H9 (cell line): Measurements from ENCODE around the gene TNPO2. TPM values are rescaled to one million over a fixed set of nuclear protein-coding genes. Genes with fewer than 3 reads are reported as not detected.

Source experiments
- DNase-seq: peaks from one replicate; pipeline ENCODE4 v3.0.0-alpha.2; 2017
- H2AFZ ChIP-seq: one replicate; pipeline ENCODE4 v1.6.1; 2013; ENCODE audit warnings: mild to moderate bottlenecking, low read length, control low read depth, moderate library complexity
- H2AK5ac ChIP-seq: 2 replicates; pipeline ENCODE4 v1.6.1; 2013; ENCODE audit warnings: low read length, control low read depth, mixed read lengths; ENCODE audit not compliant: insufficient read length
- H2BK120ac ChIP-seq: one replicate; pipeline ENCODE4 v1.6.1; 2013; ENCODE audit warnings: low read depth, mild to moderate bottlenecking, low read length, control low read depth, inconsistent platforms; ENCODE audit not compliant: poor library complexity, severe bottlenecking
- H2BK12ac ChIP-seq: 2 replicates; pipeline ENCODE4 v1.6.1; 2013; ENCODE audit warnings: low read length, control low read depth, mixed read lengths, low read depth; ENCODE audit not compliant: insufficient read length
- H2BK15ac ChIP-seq: 2 replicates; pipeline ENCODE4 v1.6.1; 2013; ENCODE audit warnings: low read depth, low read length, control low read depth
- H2BK20ac ChIP-seq: one replicate; pipeline ENCODE4 v1.6.1; 2013; ENCODE audit warnings: low read depth, mild to moderate bottlenecking, low read length, control low read depth, inconsistent platforms; ENCODE audit not compliant: poor library complexity, severe bottlenecking
- H2BK5ac ChIP-seq: 2 replicates; pipeline ENCODE4 v1.6.1; 2013; ENCODE audit warnings: low read length, control low read depth, mixed read lengths; ENCODE audit not compliant: insufficient read length
- H3K14ac ChIP-seq: 2 replicates; pipeline ENCODE4 v1.6.1; 2013; ENCODE audit warnings: low read length, control low read depth; ENCODE audit not compliant: insufficient read depth
- H3K18ac ChIP-seq: 2 replicates; pipeline ENCODE4 v1.6.1; 2013; ENCODE audit warnings: low read depth, mild to moderate bottlenecking, mixed read lengths, low read length, control low read depth; ENCODE audit not compliant: insufficient read length
- H3K23ac ChIP-seq: 2 replicates; pipeline ENCODE4 v1.6.1; 2013; ENCODE audit warnings: low read length, control low read depth, mixed read lengths, low read depth; ENCODE audit not compliant: insufficient read length
- H3K23me2 ChIP-seq: 2 replicates; pipeline ENCODE4 v1.6.1; 2013; ENCODE audit warnings: low read depth, mild to moderate bottlenecking, mixed read lengths, low read length, control low read depth; ENCODE audit not compliant: insufficient read length, poor library complexity, severe bottlenecking
- H3K27ac ChIP-seq: 2 replicates; pipeline ENCODE4 v1.5.1; 2013; ENCODE audit warnings: low read length, control low read depth, mixed read lengths, low read depth; ENCODE audit not compliant: insufficient read length
- H3K27me3 ChIP-seq: 2 replicates; pipeline ENCODE4 v1.6.1; 2013; ENCODE audit warnings: low read length, control low read depth, inconsistent platforms; ENCODE audit not compliant: insufficient read depth
- H3K4ac ChIP-seq: 2 replicates; pipeline ENCODE4 v1.6.1; 2013; ENCODE audit warnings: low read depth, mild to moderate bottlenecking, control low read depth, inconsistent platforms, low read length, moderate library complexity
- H3K4me1 ChIP-seq: 2 replicates; pipeline ENCODE4 v1.6.1; 2013; ENCODE audit warnings: low read length, control low read depth, inconsistent platforms; ENCODE audit not compliant: insufficient read depth
- H3K4me2 ChIP-seq: 2 replicates; pipeline ENCODE4 v1.6.1; 2013; ENCODE audit warnings: low read length, control low read depth, mixed read lengths; ENCODE audit not compliant: insufficient read length, insufficient read depth
- H3K56ac ChIP-seq: 2 replicates; pipeline ENCODE4 v1.6.1; 2013; ENCODE audit warnings: low read depth, mild to moderate bottlenecking, mixed read lengths, low read length, control low read depth; ENCODE audit not compliant: insufficient read length
- H3K79me1 ChIP-seq: 2 replicates; pipeline ENCODE4 v1.6.1; 2013; ENCODE audit warnings: low read depth, mild to moderate bottlenecking, moderate library complexity, low read length, control low read depth, inconsistent platforms; ENCODE audit not compliant: insufficient read depth, poor library complexity, severe bottlenecking
- H3K79me2 ChIP-seq: 2 replicates; pipeline ENCODE4 v1.6.1; 2013; ENCODE audit warnings: low read length, control low read depth, inconsistent platforms; ENCODE audit not compliant: insufficient read depth
- H3K9ac ChIP-seq: 2 replicates; pipeline ENCODE4 v1.6.1; 2013; ENCODE audit warnings: low read length, control low read depth, mixed read lengths; ENCODE audit not compliant: insufficient read length; ENCODE audit errors: extremely low read depth
- H3K9me3 ChIP-seq: one replicate; pipeline ENCODE4 v1.6.1; 2013; ENCODE audit warnings: low read depth, low read length, inconsistent platforms; ENCODE audit not compliant: control insufficient read depth
- H3T11ph ChIP-seq: one replicate; pipeline ENCODE4 v1.6.1; 2013; ENCODE audit warnings: mild to moderate bottlenecking, low read length, control low read depth, inconsistent platforms
- H4K20me1 ChIP-seq: one replicate; pipeline ENCODE4 v1.6.1; 2013; ENCODE audit not compliant: control insufficient read depth, insufficient read length, insufficient read depth
- H4K5ac ChIP-seq: 2 replicates; pipeline ENCODE4 v1.6.1; 2013; ENCODE audit warnings: low read depth, mild to moderate bottlenecking, mixed read lengths, low read length, control low read depth; ENCODE audit not compliant: insufficient read length
- H4K8ac ChIP-seq: replicated peaks from 2 replicates; pipeline ENCODE4 v1.6.1; 2013; ENCODE audit warnings: low read length, control low read depth, mixed read lengths, low read depth; ENCODE audit not compliant: insufficient read length
- H4K91ac ChIP-seq: 2 replicates; pipeline ENCODE4 v1.6.1; 2013; ENCODE audit warnings: low read depth, mild to moderate bottlenecking, moderate library complexity, mixed read lengths, low read length, control low read depth; ENCODE audit not compliant: insufficient read length
- H3K27ac Mint-ChIP-seq, 3 experiments: 2 replicates in 2 of 3; 3 replicates in 1 of 3; pipeline ENCODE4 v1.8.0; 2020 to 2021; ENCODE audit warnings: mixed read lengths in 3 of 3, mild to moderate bottlenecking in 1 of 3, moderate library complexity in 1 of 3
- H3K27me3 Mint-ChIP-seq: 2 replicates; pipeline ENCODE4 v1.8.0; 2021; ENCODE audit warnings: low read depth, mild to moderate bottlenecking, moderate library complexity, mixed read lengths
- H3K36me3 Mint-ChIP-seq, 3 experiments: 2 replicates in 2 of 3; 3 replicates in 1 of 3; pipeline ENCODE4 v1.8.0; 2020 to 2021; ENCODE audit warnings: low read depth in 3 of 3, mixed read lengths in 3 of 3; ENCODE audit not compliant: insufficient read depth in 1 of 3
- H3K4me1 Mint-ChIP-seq, 2 experiments: 2 replicates each; pipeline ENCODE4 v1.8.0; 2020; ENCODE audit warnings: mixed read lengths in 2 of 2
- H3K4me3 Mint-ChIP-seq, 2 experiments: 2 replicates in 1 of 2; 3 replicates in 1 of 2; pipeline ENCODE4 v1.8.0; 2020 to 2021; ENCODE audit warnings: mild to moderate bottlenecking in 2 of 2, mixed read lengths in 2 of 2, moderate library complexity in 1 of 2
- H3K9me3 Mint-ChIP-seq, 2 experiments: 2 replicates in 1 of 2; 3 replicates in 1 of 2; pipeline ENCODE4 v1.8.0; 2020; ENCODE audit warnings: mild to moderate bottlenecking in 2 of 2, mixed read lengths in 2 of 2, moderate library complexity in 1 of 2
- WGBS: extraction: QIAGEN DNeasy Blood & Tissue Kit; methylation state at CpG from one replicate; pipeline ENCODE4 v1.1.7; 2013; ENCODE audit warnings: missing lambda C conversion rate, low lambda C conversion rate, mixed read lengths; ENCODE audit not compliant: insufficient read length; ENCODE audit errors: extremely low coverage; 5-methylcytosine and 5-hydroxymethylcytosine counted together
- total RNA-seq: library from RNA; stranded (reverse); gene quantifications from 2 replicates; pipeline ENCODE4 v1.2.1, GENCODE V29; 2021
- TF ChIP-seq, protein P1 (sequence below): fragments of 200-600 bp; sonication (generic); conservative IDR thresholded peaks from 3 replicates; pipeline ENCODE4 v1.8.0; 2021; ENCODE audit warnings: antibody characterized with exemption, mild to moderate bottlenecking

Gene TNPO2
- total RNA-seq, 1 experiment from 2014 or later = 159 TPM

DNA sequence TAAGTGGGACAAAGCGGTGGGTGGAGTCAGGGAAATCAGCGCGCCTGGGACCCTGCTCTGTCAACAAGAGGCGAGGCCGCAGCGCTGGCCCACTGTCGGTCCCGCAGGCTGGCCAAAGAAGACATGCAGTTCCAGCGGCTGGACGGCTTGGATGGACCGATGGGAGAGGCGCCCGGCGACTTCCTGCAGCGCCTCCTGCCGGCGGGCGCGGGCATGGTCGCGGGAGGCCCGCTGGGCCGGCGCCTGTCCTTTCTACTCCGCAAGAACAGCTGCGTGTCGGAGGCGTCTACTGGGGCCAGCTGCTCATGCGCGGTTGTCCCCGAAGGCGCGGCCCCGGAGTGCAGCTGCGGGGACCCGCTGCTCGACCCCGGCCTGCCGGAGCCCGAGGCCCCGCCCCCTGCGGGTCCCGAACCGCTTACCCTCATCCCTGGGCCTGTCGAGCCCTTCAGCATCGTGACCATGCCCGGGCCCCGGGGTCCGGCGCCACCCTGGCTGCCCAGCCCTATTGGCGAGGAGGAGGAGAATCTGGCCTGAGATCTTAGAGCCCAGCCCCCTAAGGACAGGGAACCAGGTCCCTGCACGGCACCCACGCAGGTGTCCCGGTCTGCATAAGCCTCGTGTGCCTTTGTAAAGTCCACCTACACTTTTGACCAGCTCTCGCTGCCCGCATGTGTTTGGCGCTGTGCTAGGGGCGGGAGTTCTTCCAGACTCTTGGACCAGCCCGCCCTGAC lies 34.0 kb upstream of the TNPO2 start:
- Histone ChIP-seq H3K27me3 (no peaks in the 10 kb centered on the region), H3K4me1 (no peaks in the 10 kb centered on the region)
- WGBS = no CpG with 5 or more reads among the region's 60 CpGs

More for the DNA sequence above, 34.0 kb upstream of the TNPO2 start:
- Histone ChIP-seq H2BK5ac (no peak overlapping the region), H3K18ac (no peak overlapping the region), H2AFZ (no peak overlapping the region), H3K27ac (no peak overlapping the region), H3K79me1 (no peaks in the 10 kb centered on the region), H3T11ph (no peak overlapping the region), H3K14ac (no peak overlapping the region), H3K9me3 (no peaks in the 10 kb centered on the region), H3K4me2 (peak overlapping the region; percentile 42), H4K20me1 (no peaks in the 10 kb centered on the region), H2BK15ac (no peak overlapping the region), H3K9ac (no peak overlapping the region), H4K5ac (no peak overlapping the region), H3K23me2 (no peaks in the 10 kb centered on the region), H2BK12ac (no peak overlapping the region), H3K23ac (no peak overlapping the region), H2AK5ac (no peak overlapping the region), H4K91ac (no peak overlapping the region), H2BK120ac (no peak overlapping the region), H3K56ac (no peak overlapping the region), H3K4ac (no peak overlapping the region), H2BK20ac (no peak overlapping the region), H4K8ac (no peak overlapping the region), H3K79me2 (no peaks in the 10 kb centered on the region)
- Mint-ChIP-seq H3K27me3 (peaks cover 33% of the 10 kb centered on the region), H3K27ac (no peak overlapping the region), H3K4me1 (peaks cover 6 to 9% of the 10 kb centered on the region in 2 experiments), H3K4me3 (peak overlapping the region; percentile 47 to 75), H3K36me3 (peaks cover 3 to 16% (median 15%) of the 10 kb centered on the region in 3 experiments; a peak in 6 of 7 replicates), H3K9me3 (peaks cover 0 to 3% of the 10 kb centered on the region in 2 experiments; a peak in 2 of 5 replicates)
- peak; percentile 95 for DNase-seq
- TF ChIP-seq, protein P1, sequence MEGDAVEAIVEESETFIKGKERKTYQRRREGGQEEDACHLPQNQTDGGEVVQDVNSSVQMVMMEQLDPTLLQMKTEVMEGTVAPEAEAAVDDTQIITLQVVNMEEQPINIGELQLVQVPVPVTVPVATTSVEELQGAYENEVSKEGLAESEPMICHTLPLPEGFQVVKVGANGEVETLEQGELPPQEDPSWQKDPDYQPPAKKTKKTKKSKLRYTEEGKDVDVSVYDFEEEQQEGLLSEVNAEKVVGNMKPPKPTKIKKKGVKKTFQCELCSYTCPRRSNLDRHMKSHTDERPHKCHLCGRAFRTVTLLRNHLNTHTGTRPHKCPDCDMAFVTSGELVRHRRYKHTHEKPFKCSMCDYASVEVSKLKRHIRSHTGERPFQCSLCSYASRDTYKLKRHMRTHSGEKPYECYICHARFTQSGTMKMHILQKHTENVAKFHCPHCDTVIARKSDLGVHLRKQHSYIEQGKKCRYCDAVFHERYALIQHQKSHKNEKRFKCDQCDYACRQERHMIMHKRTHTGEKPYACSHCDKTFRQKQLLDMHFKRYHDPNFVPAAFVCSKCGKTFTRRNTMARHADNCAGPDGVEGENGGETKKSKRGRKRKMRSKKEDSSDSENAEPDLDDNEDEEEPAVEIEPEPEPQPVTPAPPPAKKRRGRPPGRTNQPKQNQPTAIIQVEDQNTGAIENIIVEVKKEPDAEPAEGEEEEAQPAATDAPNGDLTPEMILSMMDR = peak; percentile 99
